NB4 (cell line): ENCODE results near the gene WDR70.

ENCODE experiments used
- CTCF ChIP-seq: IDR thresholded peaks from one replicate; pipeline ENCODE4 v1.5.1; 2012; ENCODE audit warnings: low read depth, low read length
- MAX ChIP-seq: IDR thresholded peaks from 2 replicates; pipeline ENCODE4 v1.6.1; 2011; ENCODE audit warnings: low read depth, low read length
- POLR2A ChIP-seq: IDR thresholded peaks from 2 replicates; pipeline ENCODE4 v1.6.1; 2011; ENCODE audit warnings: mild to moderate bottlenecking; ENCODE audit not compliant: insufficient read length; ENCODE audit errors: extremely low read depth

- TF ChIP-seq CTCF = no peak
- TF ChIP-seq POLR2A = no peak
- TF ChIP-seq MAX = no peak
Observed at GRCh38 chr5:37735649-37736347, 356.7 kb downstream of the WDR70 start.
